B cell (primary cell): ENCODE results near the gene TUBG1. TPM values are rescaled to one million over a fixed set of nuclear protein-coding genes. Genes with fewer than 3 reads are reported as not detected.

ENCODE experiments used
- ATAC-seq: fragments of 200-7000 bp; cut with Tn5 transposase; one replicate; pipeline ENCODE4 v1.10.0; 2021; ENCODE audit warnings: low read depth, mild to moderate bottlenecking, moderate number of reproducible peaks, moderate library complexity
- CTCF ChIA-PET: fragments of 350-600 bp; sonication (Branson Sonifier 250); formaldehyde crosslinking; loops from one replicate; lab custom pipeline; 2021; ENCODE audit warnings: antibody characterized with exemption, inconsistent platforms; lab: Charles Lee
- POLR2A ChIA-PET: fragments of 350-600 bp; sonication (Branson Sonifier 250); formaldehyde crosslinking; loops from one replicate; lab custom pipeline; 2021; ENCODE audit warnings: antibody characterized with exemption; lab: Charles Lee
- DNase-seq: peaks from one replicate; pipeline ENCODE4 v3.0.0; 2013
- H2AFZ ChIP-seq: 2 replicates; pipeline ENCODE4 v1.6.1; 2012; ENCODE audit warnings: mild to moderate bottlenecking, low read depth, low read length; ENCODE audit not compliant: insufficient read depth, poor library complexity, severe bottlenecking
- H3K27ac ChIP-seq, 2 donors: 1 replicate in 1 of 2; 2 replicates in 1 of 2; pipeline ENCODE4 v1.5.1; 2012 to 2013; ENCODE audit warnings: low read length in 2 of 2, mild to moderate bottlenecking in 2 of 2, moderate library complexity in 1 of 2
- H3K27me3 ChIP-seq, 4 experiments: fragments of 200-600 bp in 1 of 4; sonication (generic) in 1 of 4; replicated peaks in 1 of 4; 1 replicate in 2 of 4; 2 replicates in 2 of 4; pipeline versions ENCODE4 v1.6.1 to v1.7.0; 2013 to 2016; ENCODE audit warnings: low read length in 3 of 4, mild to moderate bottlenecking in 2 of 4, mixed read lengths in 1 of 4, moderate library complexity in 1 of 4; ENCODE audit not compliant: insufficient read depth in 4 of 4, control insufficient read depth in 3 of 4; ENCODE audit errors: control extremely low read depth in 1 of 4
- H3K36me3 ChIP-seq, 2 experiments: replicated peaks in 1 of 2; 1 replicate in 1 of 2; 2 replicates in 1 of 2; pipeline versions ENCODE4 v1.6.1 to v1.7.1; 2013; ENCODE audit warnings: low read length in 1 of 2; ENCODE audit not compliant: insufficient read depth in 2 of 2, control insufficient read depth in 1 of 2; ENCODE audit errors: control extremely low read depth in 1 of 2, extremely low read depth in 1 of 2
- H3K4me1 ChIP-seq, 2 donors: fragments of 200-600 bp in 1 of 2; sonication (generic) in 1 of 2; 1 replicate in 1 of 2; 2 replicates in 1 of 2; pipeline versions ENCODE4 v1.5.1 to v1.6.1; 2013 to 2017; ENCODE audit warnings: low read length in 2 of 2; ENCODE audit not compliant: control insufficient read depth in 2 of 2, insufficient read depth in 2 of 2
- H3K4me2 ChIP-seq: replicated peaks from 2 replicates; pipeline ENCODE3; 2012; ENCODE audit warnings: mild to moderate bottlenecking, low read depth, low read length; ENCODE audit not compliant: poor library complexity, severe bottlenecking
- H3K4me3 ChIP-seq, 5 experiments: fragments of 200-600 bp in 1 of 5; sonication (generic) in 1 of 5; 1 replicate in 3 of 5; 2 replicates in 2 of 5; pipeline versions ENCODE4 v1.5.1 to v1.7.0; 2011 to 2016; ENCODE audit warnings: low read length in 4 of 5, mild to moderate bottlenecking in 4 of 5, low read depth in 2 of 5, control low read depth in 1 of 5, moderate library complexity in 1 of 5; ENCODE audit not compliant: insufficient read depth in 1 of 5; ENCODE audit errors: control extremely low read depth in 1 of 5, extremely low read depth in 1 of 5
- H3K79me2 ChIP-seq: fragments of 200-600 bp; sonication (generic); one replicate; pipeline ENCODE4 v1.6.0; 2016; ENCODE audit warnings: low read length; ENCODE audit not compliant: control insufficient read depth, insufficient read depth
- H3K9ac ChIP-seq: fragments of 200-600 bp; sonication (generic); 2 replicates; pipeline ENCODE4 v1.6.1; 2017; ENCODE audit warnings: mild to moderate bottlenecking, low read length, moderate library complexity
- H3K9me3 ChIP-seq, 3 donors: one replicate each; pipeline versions ENCODE4 v1.6.1 to v1.7.1; 2013; ENCODE audit warnings: low read length in 2 of 3; ENCODE audit not compliant: control insufficient read depth in 2 of 3, insufficient read depth in 1 of 3; ENCODE audit errors: control extremely low read depth in 1 of 3
- H4K20me1 ChIP-seq: 2 replicates; pipeline ENCODE4 v1.6.0; 2012; ENCODE audit warnings: mild to moderate bottlenecking, low read length; ENCODE audit not compliant: insufficient read depth, control insufficient read depth, poor library complexity, severe bottlenecking
- H3K27ac Mint-ChIP-seq: one replicate; pipeline ENCODE4 v1.8.0; 2021; ENCODE audit warnings: mixed read lengths
- H3K27me3 Mint-ChIP-seq: one replicate; pipeline ENCODE4 v1.8.0; 2021; ENCODE audit warnings: mixed read lengths
- H3K4me1 Mint-ChIP-seq: one replicate; pipeline ENCODE4 v1.8.0; 2021; ENCODE audit warnings: mixed read lengths
- H3K4me3 Mint-ChIP-seq: one replicate; pipeline ENCODE4 v1.8.0; 2021; ENCODE audit warnings: mixed read lengths
- H3K9me3 Mint-ChIP-seq: one replicate; pipeline ENCODE4 v1.8.0; 2022; ENCODE audit warnings: mixed read lengths; ENCODE audit not compliant: insufficient read depth
- CTCF ChIP-seq: fragments of 200-600 bp; IDR thresholded peaks from one replicate; pipeline ENCODE4 v1.8.0; 2022; ENCODE audit warnings: antibody characterized with exemption, mild to moderate bottlenecking
- EZH2 ChIP-seq: IDR thresholded peaks from 2 replicates; pipeline ENCODE4 v1.6.1; 2012; ENCODE audit warnings: borderline replicate concordance, low read depth, mild to moderate bottlenecking, moderate library complexity, low read length; ENCODE audit not compliant: insufficient read depth, poor library complexity, severe bottlenecking
- WGBS: methylation state at CpG from one replicate; pipeline ENCODE4 v1.1.5; 2013; ENCODE audit warnings: missing lambda C conversion rate; ENCODE audit not compliant: insufficient coverage; 5-methylcytosine and 5-hydroxymethylcytosine counted together
- intact Hi-C: fragments of 100-400 bp; cut with micrococcal nuclease; formaldehyde crosslinking; loops from one replicate; pipeline ENCODE4 v1.10.0; 2022
- polyA plus RNA-seq: library from polyadenylated mRNA; depleted of rRNA; stranded (reverse); fragments of >200 nt; gene quantifications from 2 replicates; pipeline ENCODE4 v1.2.3, GENCODE V29; 2012
- total RNA-seq, 2 donors: library from RNA; stranded (reverse); fragments of 120-200 nt in 1 of 2; gene quantifications; 1 replicate in 1 of 2; 2 replicates in 1 of 2; pipeline versions ENCODE4 v1.2.3 to v1.2.4, GENCODE V29; 2013 to 2022

TUBG1 gene
- total and polyA plus RNA-seq, 2 donors (not counting 1 experiment from before 2014, with no cell fraction given) = 17.2 to 19.5 TPM

- CTCF ChIA-PET = interaction anchor here (0.6 to 1.6 kb wide), 2 partner anchors 20 to 69 kb away, joined by 3 read pairs; no protein-coding TSS in a partner anchor
- intact Hi-C loops = no loop called here
- POLR2A ChIA-PET = no interaction called here
- Histone ChIP-seq H3K9ac (no peak overlapping the region), H4K20me1 (no peaks in the 10 kb centered on the region), H3K27me3 (peaks cover 0 to 46% (median 16%) of the 10 kb centered on the region in 4 experiments), H3K36me3 (no peaks in the 10 kb centered on the region), H3K4me1 (peaks cover 6 to 13% of the 10 kb centered on the region in 2 donors), H3K79me2 (no peaks in the 10 kb centered on the region), H3K4me3 (no peak overlapping the region), H3K4me2 (peak overlapping the region; percentile 9), H2AFZ (peak overlapping the region; percentile 48), H3K9me3 (peaks cover 0 to 4% (median 0%) of the 10 kb centered on the region in 3 donors), H3K27ac (no peak overlapping the region)
- Mint-ChIP-seq H3K4me3 (no peak overlapping the region), H3K27me3 (peaks cover 30% of the 10 kb centered on the region), H3K27ac (no peak overlapping the region), H3K9me3 (no peaks in the 10 kb centered on the region), H3K4me1 (peaks cover 17% of the 10 kb centered on the region)
- WGBS = 23% methylated on average over 31 of the region's 42 CpGs
- ATAC-seq (no peak), DNase-seq (no peak)
- TF ChIP-seq EZH2 (no peak), CTCF (no peak)
Measured at GRCh38 chr17:42653179-42654124, 44.0 kb downstream of the TUBG1 start.

GRCh38 chr17:42655528-42655927 is 46.0 kb downstream of the TUBG1 start:
- H3K9me3 Mint-ChIP-seq = no peaks in the 10 kb centered on the region
- H3K4me1 Mint-ChIP-seq = peaks cover 34% of the 10 kb centered on the region
- TF ChIP-seq CTCF (no peak), EZH2 (no peak)
- Histone ChIP-seq H3K9ac (no peak overlapping the region), H3K9me3 (peaks cover 0 to 4% (median 0%) of the 10 kb centered on the region in 3 donors), H3K27ac (no peak overlapping the region), H3K36me3 (no peaks in the 10 kb centered on the region), H3K4me2 (no peak overlapping the region), H3K79me2 (no peaks in the 10 kb centered on the region), H3K4me3 (no peak overlapping the region), H4K20me1 (no peaks in the 10 kb centered on the region), H2AFZ (no peak overlapping the region), H3K27me3 (peaks cover 0 to 48% (median 15%) of the 10 kb centered on the region in 4 experiments), H3K4me1 (peaks cover 20 to 23% of the 10 kb centered on the region in 2 donors)
- POLR2A ChIA-PET = no interaction called here
- WGBS = no CpG with 5 or more reads among the region's 2 CpGs
- CTCF ChIA-PET = interaction anchor here (1.1 kb wide), 1 partner anchor 77 kb away, joined by 3 read pairs; no protein-coding TSS in a partner anchor
- DNase-seq (no peak), ATAC-seq (no peak)
- peak overlapping the region; percentile 11 for H3K4me3 Mint-ChIP-seq
- H3K27ac Mint-ChIP-seq = no peak overlapping the region
- peaks cover 25% of the 10 kb centered on the region for H3K27me3 Mint-ChIP-seq
- intact Hi-C loops = no loop called here
